Measurements from ENCODE around the gene THAP11.

DNA sequence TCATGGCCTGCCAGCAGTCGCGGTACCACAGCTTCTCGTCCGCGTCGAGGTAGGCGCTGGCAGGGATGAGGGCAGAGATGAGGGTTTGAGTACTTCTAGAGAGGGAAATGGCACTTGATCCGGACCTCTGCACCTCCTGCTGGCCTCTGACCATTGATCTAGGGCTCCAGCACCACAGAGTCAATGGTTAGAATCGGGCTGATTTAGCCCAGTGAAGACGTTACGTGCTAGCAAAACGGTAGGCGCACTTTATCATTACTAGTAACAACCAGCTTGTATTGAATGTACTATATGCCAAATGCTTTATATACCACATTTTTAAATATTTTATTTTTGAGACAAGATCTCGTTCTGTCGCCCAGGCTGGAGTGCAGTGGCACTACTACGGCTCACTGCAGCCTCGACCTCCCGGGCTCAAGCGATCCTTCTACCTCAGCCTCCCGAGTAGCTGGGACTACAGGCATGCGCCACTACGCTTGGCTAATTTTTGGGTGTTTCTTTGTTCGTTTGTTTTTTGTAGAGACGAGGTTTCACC is 34.9 kb upstream of the THAP11 start:
- TF ChIP-seq, protein P1, sequence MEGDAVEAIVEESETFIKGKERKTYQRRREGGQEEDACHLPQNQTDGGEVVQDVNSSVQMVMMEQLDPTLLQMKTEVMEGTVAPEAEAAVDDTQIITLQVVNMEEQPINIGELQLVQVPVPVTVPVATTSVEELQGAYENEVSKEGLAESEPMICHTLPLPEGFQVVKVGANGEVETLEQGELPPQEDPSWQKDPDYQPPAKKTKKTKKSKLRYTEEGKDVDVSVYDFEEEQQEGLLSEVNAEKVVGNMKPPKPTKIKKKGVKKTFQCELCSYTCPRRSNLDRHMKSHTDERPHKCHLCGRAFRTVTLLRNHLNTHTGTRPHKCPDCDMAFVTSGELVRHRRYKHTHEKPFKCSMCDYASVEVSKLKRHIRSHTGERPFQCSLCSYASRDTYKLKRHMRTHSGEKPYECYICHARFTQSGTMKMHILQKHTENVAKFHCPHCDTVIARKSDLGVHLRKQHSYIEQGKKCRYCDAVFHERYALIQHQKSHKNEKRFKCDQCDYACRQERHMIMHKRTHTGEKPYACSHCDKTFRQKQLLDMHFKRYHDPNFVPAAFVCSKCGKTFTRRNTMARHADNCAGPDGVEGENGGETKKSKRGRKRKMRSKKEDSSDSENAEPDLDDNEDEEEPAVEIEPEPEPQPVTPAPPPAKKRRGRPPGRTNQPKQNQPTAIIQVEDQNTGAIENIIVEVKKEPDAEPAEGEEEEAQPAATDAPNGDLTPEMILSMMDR (IDR thresholded peaks at IDR 0.05; ENCODE audit: low read length) = no peak
- TF ChIP-seq EZH2 (optimal IDR thresholded peaks at IDR 0.05; ENCODE audit: low read depth, low read length) = no peak
- no peak for TF ChIP-seq EZH2phosphoT487 (IDR thresholded peaks at IDR 0.05; ENCODE audit: low read length)

All from MM.1S (cell line).